Measurements from ENCODE around the gene ETS1.

DNA sequence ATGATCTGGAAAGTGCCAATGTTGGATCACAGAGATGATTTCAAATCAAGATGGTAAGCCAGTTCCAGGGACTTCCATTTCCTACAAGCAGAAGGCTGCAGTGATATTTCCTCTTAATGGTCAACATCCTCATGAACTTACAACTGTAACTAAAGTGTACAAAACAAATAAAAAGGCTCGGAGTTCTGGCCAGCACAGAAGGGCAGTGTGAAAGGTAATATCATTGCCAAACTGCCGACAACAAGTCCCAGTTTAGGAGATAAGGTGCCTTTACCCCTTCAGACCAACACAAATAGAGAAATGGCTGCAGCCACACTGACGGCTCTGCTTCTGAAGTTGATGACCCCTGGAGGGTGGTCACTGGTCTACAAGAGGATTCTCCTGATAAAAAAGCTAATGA, 91.1 kb downstream of the ETS1 start:
- TF ChIP-seq, protein P1, sequence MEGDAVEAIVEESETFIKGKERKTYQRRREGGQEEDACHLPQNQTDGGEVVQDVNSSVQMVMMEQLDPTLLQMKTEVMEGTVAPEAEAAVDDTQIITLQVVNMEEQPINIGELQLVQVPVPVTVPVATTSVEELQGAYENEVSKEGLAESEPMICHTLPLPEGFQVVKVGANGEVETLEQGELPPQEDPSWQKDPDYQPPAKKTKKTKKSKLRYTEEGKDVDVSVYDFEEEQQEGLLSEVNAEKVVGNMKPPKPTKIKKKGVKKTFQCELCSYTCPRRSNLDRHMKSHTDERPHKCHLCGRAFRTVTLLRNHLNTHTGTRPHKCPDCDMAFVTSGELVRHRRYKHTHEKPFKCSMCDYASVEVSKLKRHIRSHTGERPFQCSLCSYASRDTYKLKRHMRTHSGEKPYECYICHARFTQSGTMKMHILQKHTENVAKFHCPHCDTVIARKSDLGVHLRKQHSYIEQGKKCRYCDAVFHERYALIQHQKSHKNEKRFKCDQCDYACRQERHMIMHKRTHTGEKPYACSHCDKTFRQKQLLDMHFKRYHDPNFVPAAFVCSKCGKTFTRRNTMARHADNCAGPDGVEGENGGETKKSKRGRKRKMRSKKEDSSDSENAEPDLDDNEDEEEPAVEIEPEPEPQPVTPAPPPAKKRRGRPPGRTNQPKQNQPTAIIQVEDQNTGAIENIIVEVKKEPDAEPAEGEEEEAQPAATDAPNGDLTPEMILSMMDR (IDR thresholded peaks at IDR 0.05), result no peak
- TF ChIP-seq EP300 (IDR thresholded peaks at IDR 0.05; ENCODE audit: low read depth) (no peak), POLR2A (IDR thresholded peaks at IDR 0.05) (no peak)

Measured in transverse colon (tissue), 3 donors.